ENCODE measurements around the gene TRIP11.

- TF ChIP-seq ZNF331 (CRISPR knock-in tag; IDR thresholded peaks at IDR 0.05; ENCODE audit: low read depth) (no peak), CTCF (conservative IDR thresholded peaks at IDR 0.05; ENCODE audit: low read depth in 2 of 2) (no peak)
These were observed 682 bp upstream of the TRIP11 start for GRCh38 chr14:92040431-92041051.

All from GM23338 (cell line).